Astrocyte (in vitro differentiated cells and primary cell): ENCODE data around the gene CREB1.

Source experiments
- EZH2 ChIP-seq: IDR thresholded peaks from 2 replicates; pipeline ENCODE4 v1.6.1; 2012; ENCODE audit warnings: mild to moderate bottlenecking, low read length, inconsistent platforms; ENCODE audit not compliant: insufficient read depth
- TF ChIP-seq, protein P1 (sequence below): IDR thresholded peaks from 2 replicates; pipeline ENCODE4 v1.5.1; 2011; ENCODE audit warnings: low read depth, mild to moderate bottlenecking, inconsistent platforms, low read length, moderate library complexity; ENCODE audit not compliant: insufficient read depth

DNA sequence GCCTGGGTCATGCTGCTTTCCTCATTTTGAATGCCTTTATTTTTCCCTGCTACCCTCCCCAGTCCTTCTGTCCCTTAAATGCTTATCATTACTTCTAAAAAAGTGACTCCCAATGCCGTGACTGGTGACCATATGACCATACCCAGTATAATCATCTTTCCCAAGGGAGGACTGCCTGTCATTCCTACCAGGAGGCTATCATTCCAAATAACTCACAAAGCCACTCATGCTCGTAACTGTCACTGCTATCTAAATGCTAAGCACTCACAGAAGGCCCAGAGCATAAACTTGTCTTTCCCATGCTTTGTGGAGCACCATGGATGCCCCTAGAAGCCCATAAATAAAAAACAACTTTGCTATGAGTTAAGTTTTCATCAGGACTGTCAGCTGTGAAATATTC is 38.7 kb upstream of the CREB1 start:
- TF ChIP-seq EZH2: no peak
- TF ChIP-seq, protein P1, sequence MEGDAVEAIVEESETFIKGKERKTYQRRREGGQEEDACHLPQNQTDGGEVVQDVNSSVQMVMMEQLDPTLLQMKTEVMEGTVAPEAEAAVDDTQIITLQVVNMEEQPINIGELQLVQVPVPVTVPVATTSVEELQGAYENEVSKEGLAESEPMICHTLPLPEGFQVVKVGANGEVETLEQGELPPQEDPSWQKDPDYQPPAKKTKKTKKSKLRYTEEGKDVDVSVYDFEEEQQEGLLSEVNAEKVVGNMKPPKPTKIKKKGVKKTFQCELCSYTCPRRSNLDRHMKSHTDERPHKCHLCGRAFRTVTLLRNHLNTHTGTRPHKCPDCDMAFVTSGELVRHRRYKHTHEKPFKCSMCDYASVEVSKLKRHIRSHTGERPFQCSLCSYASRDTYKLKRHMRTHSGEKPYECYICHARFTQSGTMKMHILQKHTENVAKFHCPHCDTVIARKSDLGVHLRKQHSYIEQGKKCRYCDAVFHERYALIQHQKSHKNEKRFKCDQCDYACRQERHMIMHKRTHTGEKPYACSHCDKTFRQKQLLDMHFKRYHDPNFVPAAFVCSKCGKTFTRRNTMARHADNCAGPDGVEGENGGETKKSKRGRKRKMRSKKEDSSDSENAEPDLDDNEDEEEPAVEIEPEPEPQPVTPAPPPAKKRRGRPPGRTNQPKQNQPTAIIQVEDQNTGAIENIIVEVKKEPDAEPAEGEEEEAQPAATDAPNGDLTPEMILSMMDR: no peak
